Mesothelial cell of epicardium (in vitro differentiated cells): Measurements from ENCODE around the gene ADGRF5. TPM values are rescaled to one million over a fixed set of nuclear protein-coding genes. Genes with fewer than 3 reads are reported as not detected.

Source experiments
- DNase-seq, 2 experiments: peaks; one replicate each; pipeline ENCODE4 v3.0.0; 2021; ENCODE audit warnings: low spot score in 2 of 2; ENCODE audit not compliant: unreplicated experiment in 2 of 2
- H3K27ac Mint-ChIP-seq: 2 replicates; pipeline ENCODE4 v1.8.0; 2021; ENCODE audit warnings: mixed read lengths
- H3K27me3 Mint-ChIP-seq: 2 replicates; pipeline ENCODE4 v1.8.0; 2021; ENCODE audit warnings: low read depth, mixed read lengths
- H3K36me3 Mint-ChIP-seq: 2 replicates; pipeline ENCODE4 v1.8.0; 2021; ENCODE audit warnings: mixed read lengths
- H3K4me1 Mint-ChIP-seq: 2 replicates; pipeline ENCODE4 v1.8.0; 2021; ENCODE audit warnings: mixed read lengths
- H3K4me3 Mint-ChIP-seq: 2 replicates; pipeline ENCODE4 v1.8.0; 2021; ENCODE audit warnings: mild to moderate bottlenecking, moderate library complexity, mixed read lengths
- H3K9me3 Mint-ChIP-seq: 2 replicates; pipeline ENCODE4 v1.8.0; 2021; ENCODE audit warnings: mixed read lengths
- total RNA-seq: library from RNA; stranded (reverse); gene quantifications from 3 replicates; pipeline ENCODE4 v1.2.1, GENCODE V29; 2021
- TF ChIP-seq, protein P1 (sequence below): fragments of 200-600 bp; sonication (generic); IDR thresholded peaks from one replicate; pipeline ENCODE4 v1.5.0; 2021; ENCODE audit warnings: antibody characterized with exemption; ENCODE audit not compliant: unreplicated experiment

Gene ADGRF5
- total RNA-seq, 1 donor from 2014 or later: 0.16 TPM

DNA sequence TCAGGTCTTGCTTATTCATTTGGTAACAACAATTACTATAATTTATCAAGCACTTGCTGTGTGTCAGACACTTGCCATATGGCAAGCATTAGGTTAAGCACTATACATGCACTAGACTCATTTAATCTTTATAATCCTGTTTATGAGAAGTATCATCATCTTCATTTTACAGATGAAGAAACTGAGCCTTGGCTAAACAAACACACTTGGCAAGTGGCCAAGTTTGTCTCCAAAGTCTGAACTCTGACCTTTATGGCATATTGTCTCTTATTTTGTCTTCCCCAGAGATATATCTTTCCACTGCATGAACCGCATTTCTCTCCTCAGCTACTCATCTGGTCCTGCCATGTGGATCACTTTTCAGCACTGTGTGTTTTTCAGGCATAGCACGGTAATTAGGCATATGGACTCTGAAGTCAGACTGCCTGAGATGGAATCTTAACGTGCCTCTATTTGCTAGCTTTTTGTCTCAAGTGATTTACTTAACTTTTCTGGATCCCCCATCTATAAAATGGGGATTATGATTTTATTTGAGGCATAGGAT, 4.7 kb downstream of the ADGRF5 start:
- Mint-ChIP-seq H3K4me1 (peaks cover 4% of the 10 kb centered on the region), H3K9me3 (no peaks in the 10 kb centered on the region), H3K27ac (no peak overlapping the region), H3K4me3 (no peak overlapping the region), H3K27me3 (no peaks in the 10 kb centered on the region), H3K36me3 (no peaks in the 10 kb centered on the region)
- TF ChIP-seq, protein P1, sequence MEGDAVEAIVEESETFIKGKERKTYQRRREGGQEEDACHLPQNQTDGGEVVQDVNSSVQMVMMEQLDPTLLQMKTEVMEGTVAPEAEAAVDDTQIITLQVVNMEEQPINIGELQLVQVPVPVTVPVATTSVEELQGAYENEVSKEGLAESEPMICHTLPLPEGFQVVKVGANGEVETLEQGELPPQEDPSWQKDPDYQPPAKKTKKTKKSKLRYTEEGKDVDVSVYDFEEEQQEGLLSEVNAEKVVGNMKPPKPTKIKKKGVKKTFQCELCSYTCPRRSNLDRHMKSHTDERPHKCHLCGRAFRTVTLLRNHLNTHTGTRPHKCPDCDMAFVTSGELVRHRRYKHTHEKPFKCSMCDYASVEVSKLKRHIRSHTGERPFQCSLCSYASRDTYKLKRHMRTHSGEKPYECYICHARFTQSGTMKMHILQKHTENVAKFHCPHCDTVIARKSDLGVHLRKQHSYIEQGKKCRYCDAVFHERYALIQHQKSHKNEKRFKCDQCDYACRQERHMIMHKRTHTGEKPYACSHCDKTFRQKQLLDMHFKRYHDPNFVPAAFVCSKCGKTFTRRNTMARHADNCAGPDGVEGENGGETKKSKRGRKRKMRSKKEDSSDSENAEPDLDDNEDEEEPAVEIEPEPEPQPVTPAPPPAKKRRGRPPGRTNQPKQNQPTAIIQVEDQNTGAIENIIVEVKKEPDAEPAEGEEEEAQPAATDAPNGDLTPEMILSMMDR: no peak
- no peak for DNase-seq

DNA sequence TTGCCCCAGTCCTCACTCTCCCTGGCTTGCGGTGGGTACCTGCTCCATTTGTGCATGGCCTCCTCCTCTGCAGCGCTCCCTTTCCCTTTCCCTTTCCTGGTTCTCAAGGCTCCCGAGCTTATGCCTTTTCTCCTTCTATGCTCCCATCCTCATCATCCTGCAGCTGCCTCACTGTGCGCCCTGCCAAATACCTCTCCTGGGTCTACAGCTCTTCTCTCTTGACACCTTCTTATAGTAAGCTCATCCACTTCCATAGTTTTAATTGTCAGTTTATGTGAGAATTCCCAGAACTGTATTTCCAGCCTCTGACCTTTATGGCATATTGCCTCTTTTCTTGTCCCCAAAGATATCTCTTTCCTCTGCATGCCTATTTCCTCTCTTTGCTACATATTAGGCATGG, 5.9 kb downstream of the ADGRF5 start:
- no peak for DNase-seq
- TF ChIP-seq, protein P1: no peak
- H3K27me3 Mint-ChIP-seq: no peaks in the 10 kb centered on the region
- H3K9me3 Mint-ChIP-seq: no peaks in the 10 kb centered on the region
- no peaks in the 10 kb centered on the region for H3K36me3 Mint-ChIP-seq
- H3K27ac Mint-ChIP-seq: no peak overlapping the region
- no peak overlapping the region for H3K4me3 Mint-ChIP-seq
- H3K4me1 Mint-ChIP-seq: peaks cover 5% of the 10 kb centered on the region

DNA sequence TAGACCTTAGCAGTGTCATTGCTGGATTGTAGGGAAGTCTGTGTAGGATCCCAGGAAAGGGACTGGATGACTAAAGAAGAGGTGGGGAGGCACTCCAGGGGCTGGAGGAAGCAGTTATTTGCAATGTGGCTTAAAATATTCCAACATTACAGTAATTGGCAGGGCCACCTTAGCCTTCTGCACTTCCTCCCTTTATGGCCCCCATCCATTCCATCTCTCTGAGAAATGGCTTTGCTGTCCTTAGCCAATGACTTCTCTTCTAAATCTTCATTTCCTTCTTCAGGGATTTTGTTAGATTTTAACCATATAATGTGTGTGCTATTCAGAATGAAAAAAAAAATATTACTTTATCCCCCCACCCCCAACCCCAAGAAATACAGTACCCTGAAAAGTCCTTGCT, 6.4 kb downstream of the ADGRF5 start:
- no peaks in the 10 kb centered on the region for H3K9me3 Mint-ChIP-seq
- no peaks in the 10 kb centered on the region for H3K36me3 Mint-ChIP-seq
- TF ChIP-seq, protein P1: no peak
- H3K4me1 Mint-ChIP-seq: peaks cover 6% of the 10 kb centered on the region
- no peak overlapping the region for H3K27ac Mint-ChIP-seq
- H3K4me3 Mint-ChIP-seq: no peak overlapping the region
- DNase-seq: no peak
- no peaks in the 10 kb centered on the region for H3K27me3 Mint-ChIP-seq

DNA sequence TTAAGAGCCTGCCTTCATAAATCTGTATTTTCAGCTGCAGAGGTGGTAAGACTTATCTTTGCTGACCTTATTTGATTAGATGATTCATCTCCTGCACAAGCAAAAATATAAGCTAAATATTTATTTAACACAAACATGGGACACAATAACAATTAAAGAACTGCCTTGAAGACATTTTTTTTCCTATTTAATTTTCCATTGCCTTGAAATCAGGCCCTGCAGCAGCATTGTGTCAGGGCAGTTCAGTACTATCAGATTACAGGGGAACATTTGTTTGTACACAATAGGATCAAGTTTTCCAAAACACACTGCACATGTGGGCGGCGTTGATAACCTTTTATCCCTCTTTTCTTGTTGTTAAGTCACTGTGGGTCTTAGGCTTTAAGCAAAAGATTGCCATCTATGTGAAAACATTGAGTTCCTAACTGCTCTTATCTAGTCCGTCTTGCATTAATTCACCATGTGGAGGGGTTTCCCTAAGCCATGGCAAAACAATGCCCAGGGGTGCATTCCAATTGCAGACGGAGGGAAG, 7.4 kb downstream of the ADGRF5 start:
- H3K4me3 Mint-ChIP-seq: no peak overlapping the region
- H3K4me1 Mint-ChIP-seq: peaks cover 2% of the 10 kb centered on the region
- H3K27ac Mint-ChIP-seq: no peak overlapping the region
- TF ChIP-seq, protein P1: no peak
- DNase-seq: no peak
- no peaks in the 10 kb centered on the region for H3K27me3 Mint-ChIP-seq
- no peaks in the 10 kb centered on the region for H3K36me3 Mint-ChIP-seq
- H3K9me3 Mint-ChIP-seq: no peaks in the 10 kb centered on the region

DNA sequence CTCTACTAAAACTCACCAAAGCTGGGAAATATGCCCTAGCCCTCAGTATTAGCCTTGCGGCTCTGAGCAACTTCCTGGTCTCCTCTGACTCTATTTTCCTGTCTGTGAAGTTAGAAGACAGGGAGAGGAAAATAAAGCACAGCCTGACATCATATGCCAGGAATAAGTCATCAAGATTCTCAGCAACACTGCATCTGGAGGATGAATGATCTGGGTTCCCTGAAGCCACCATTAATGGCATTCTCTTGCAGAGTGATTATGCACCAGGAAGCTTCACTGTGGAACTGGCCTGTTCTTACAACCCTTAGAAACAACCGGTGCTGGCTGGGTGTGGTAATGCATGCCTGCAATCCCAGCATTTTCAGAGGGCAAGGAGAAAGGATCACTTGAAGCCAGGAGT, 12.4 kb downstream of the ADGRF5 start:
- DNase-seq: no peak
- TF ChIP-seq, protein P1: no peak

More for the DNA sequence above, 12.4 kb downstream of the ADGRF5 start:
- peaks cover 11% of the 10 kb centered on the region for H3K4me1 Mint-ChIP-seq
- no peaks in the 10 kb centered on the region for H3K9me3 Mint-ChIP-seq
- H3K4me3 Mint-ChIP-seq: no peak overlapping the region
- H3K36me3 Mint-ChIP-seq: no peaks in the 10 kb centered on the region
- no peaks in the 10 kb centered on the region for H3K27me3 Mint-ChIP-seq
- H3K27ac Mint-ChIP-seq: no peak overlapping the region
